ENCODE measurements around the gene MIA.
A peak's percentile ranks its signal among the peaks of the same experiment; 100 is the strongest.
"Not testable (repeated sequence)": the region's sequence is repeated elsewhere in the genome, so short reads cannot be mapped to it uniquely, and the experiment has no call there.

The MIA gene

GRCh38 chr19:40781140-40781539 lies 5.8 kb downstream of the MIA start:
- FAIRE-seq: no peak

- FAIRE-seq: no peak
Measured at GRCh38 chr19:40783711-40784110, 8.4 kb downstream of the MIA start.

GRCh38 chr19:40784146-40784545 lies 8.8 kb downstream of the MIA start:
- not testable (repeated sequence) for FAIRE-seq

GRCh38 chr19:40785526-40785925 lies 10.2 kb downstream of the MIA start:
- no peak for FAIRE-seq

- no peak for FAIRE-seq
Measured at GRCh38 chr19:40786060-40787037, 11.0 kb downstream of the MIA start.

- no peak for FAIRE-seq
Measured at GRCh38 chr19:40791349-40791748, 16.0 kb downstream of the MIA start.

- no peak for FAIRE-seq
Measured at GRCh38 chr19:40791996-40792395, 16.7 kb downstream of the MIA start.

- no peak for FAIRE-seq
Measured at GRCh38 chr19:40797166-40797962, 22.0 kb downstream of the MIA start.

GRCh38 chr19:40797963-40798682 lies 22.8 kb downstream of the MIA start:
- FAIRE-seq: no peak

- peak; percentile 92 for FAIRE-seq
Measured at GRCh38 chr19:40798683-40799557, 23.6 kb downstream of the MIA start, which contains the start of gene EGLN2. Gene EGLN2, plus strand, starts transcription at chr19:40799191. Its CDS starts 1,382 bp downstream, at chr19:40800573.

GRCh38 chr19:40799558-40800338 lies 24.4 kb downstream of the MIA start:
- no peak for FAIRE-seq

- no peak for FAIRE-seq
Measured at GRCh38 chr19:40800339-40800996, 25.1 kb downstream of the MIA start.

- FAIRE-seq: no peak
Measured at GRCh38 chr19:40800997-40801377, 25.7 kb downstream of the MIA start.

GRCh38 chr19:40801426-40802299 lies 26.3 kb downstream of the MIA start:
- no peak for FAIRE-seq

GRCh38 chr19:40802300-40803169 lies 27.2 kb downstream of the MIA start:
- no peak for FAIRE-seq

- no peak for FAIRE-seq
Measured at GRCh38 chr19:40803170-40803856, 28.0 kb downstream of the MIA start.

- no peak for FAIRE-seq
Measured at GRCh38 chr19:40803857-40804782, 28.8 kb downstream of the MIA start.
